Coronary artery (tissue), 2 donors: ENCODE data around the gene MAB21L4.

Experiments used
- DNase-seq: peaks from one replicate; pipeline ENCODE4 v3.0.0-alpha.2; 2017; ENCODE audit warnings: low spot score
- H3K27ac ChIP-seq, 2 donors: fragments of 200-600 bp; sonication (generic); one replicate each; pipeline ENCODE4 v1.5.1; 2016 to 2019
- H3K4me3 ChIP-seq: fragments of 200-600 bp; sonication (generic); 2 replicates; pipeline ENCODE4 v1.5.1; 2016; ENCODE audit warnings: mild to moderate bottlenecking, moderate library complexity
- TF ChIP-seq, protein P1 (sequence below): fragments of 200-600 bp; sonication (generic); IDR thresholded peaks from one replicate; pipeline ENCODE4 v1.5.1; 2019; ENCODE audit warnings: antibody characterized with exemption

The MAB21L4 gene

DNA sequence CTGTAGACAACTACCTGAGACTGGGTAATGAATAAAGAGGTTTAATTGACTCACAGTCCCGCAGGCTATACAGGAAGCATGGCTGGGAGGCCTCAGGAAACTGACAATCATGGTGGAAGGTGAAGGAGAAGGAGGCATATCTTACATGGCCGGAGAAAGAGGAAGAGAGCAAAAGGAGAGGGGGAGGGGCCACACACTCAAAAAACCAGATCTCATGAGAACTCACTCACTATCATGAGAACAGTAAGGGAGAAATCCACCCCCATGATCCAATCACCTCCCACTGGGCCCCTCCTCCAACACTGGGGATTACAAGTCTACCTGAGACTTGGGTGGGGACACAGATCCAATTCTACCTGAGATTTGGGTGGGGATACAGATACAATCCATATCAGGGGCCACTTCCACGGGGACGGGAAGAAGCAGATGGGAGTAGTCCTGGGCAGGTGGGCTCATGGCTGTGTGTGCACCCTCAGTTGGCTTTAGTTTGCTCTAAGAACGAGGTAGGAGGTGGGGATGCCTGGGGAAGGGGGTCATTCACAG lies 9.9 kb downstream of the MAB21L4 start:
- H3K4me3 ChIP-seq = no peak overlapping the region
- DNase-seq = no peak
- H3K27ac ChIP-seq = no peak overlapping the region
- TF ChIP-seq, protein P1, sequence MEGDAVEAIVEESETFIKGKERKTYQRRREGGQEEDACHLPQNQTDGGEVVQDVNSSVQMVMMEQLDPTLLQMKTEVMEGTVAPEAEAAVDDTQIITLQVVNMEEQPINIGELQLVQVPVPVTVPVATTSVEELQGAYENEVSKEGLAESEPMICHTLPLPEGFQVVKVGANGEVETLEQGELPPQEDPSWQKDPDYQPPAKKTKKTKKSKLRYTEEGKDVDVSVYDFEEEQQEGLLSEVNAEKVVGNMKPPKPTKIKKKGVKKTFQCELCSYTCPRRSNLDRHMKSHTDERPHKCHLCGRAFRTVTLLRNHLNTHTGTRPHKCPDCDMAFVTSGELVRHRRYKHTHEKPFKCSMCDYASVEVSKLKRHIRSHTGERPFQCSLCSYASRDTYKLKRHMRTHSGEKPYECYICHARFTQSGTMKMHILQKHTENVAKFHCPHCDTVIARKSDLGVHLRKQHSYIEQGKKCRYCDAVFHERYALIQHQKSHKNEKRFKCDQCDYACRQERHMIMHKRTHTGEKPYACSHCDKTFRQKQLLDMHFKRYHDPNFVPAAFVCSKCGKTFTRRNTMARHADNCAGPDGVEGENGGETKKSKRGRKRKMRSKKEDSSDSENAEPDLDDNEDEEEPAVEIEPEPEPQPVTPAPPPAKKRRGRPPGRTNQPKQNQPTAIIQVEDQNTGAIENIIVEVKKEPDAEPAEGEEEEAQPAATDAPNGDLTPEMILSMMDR = no peak

DNA sequence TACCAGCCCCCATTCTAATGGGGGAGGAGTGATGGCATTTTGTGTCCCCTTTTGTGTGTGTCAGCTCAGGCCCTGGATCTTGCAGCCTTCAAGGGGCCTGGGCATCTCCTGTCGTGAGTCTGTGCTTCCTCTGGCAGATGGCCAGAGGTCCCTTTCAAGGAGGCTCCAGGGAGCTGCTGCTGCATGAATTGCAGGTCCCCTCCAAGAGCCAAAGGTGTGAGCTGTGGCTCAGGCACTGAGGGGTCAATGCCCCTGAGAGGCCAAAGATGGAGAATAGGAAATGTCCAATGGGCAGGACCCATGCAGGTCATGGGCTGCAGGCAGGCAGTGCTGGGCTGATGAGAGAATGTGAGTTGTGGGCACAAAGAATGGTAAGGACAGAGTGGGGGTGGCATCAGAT lies 10.4 kb downstream of the MAB21L4 start:
- TF ChIP-seq, protein P1 = no peak
- no peak overlapping the region for H3K27ac ChIP-seq
- no peak for DNase-seq
- no peak overlapping the region for H3K4me3 ChIP-seq

DNA sequence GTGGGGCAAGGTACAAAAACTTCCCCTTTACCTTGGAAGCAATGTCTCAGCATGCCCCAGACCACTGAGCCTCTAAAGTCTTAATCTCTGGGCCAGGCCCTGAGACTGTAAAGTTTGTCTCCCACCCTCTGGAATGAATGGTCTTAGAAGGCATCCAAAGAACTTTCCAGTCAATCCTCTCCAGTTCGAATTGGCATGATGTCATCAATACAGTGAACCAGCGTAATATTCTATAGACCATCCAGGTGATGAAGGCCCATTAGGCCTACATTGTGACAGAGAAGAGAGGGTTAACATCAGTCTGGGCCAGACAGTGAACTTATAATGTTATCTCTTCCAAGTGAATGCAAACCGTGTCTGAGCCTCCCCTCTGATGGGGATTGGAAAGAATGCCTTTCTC lies 11.2 kb downstream of the MAB21L4 start:
- TF ChIP-seq, protein P1 = no peak
- Histone ChIP-seq H3K27ac (no peak overlapping the region), H3K4me3 (no peak overlapping the region)
- DNase-seq = no peak

DNA sequence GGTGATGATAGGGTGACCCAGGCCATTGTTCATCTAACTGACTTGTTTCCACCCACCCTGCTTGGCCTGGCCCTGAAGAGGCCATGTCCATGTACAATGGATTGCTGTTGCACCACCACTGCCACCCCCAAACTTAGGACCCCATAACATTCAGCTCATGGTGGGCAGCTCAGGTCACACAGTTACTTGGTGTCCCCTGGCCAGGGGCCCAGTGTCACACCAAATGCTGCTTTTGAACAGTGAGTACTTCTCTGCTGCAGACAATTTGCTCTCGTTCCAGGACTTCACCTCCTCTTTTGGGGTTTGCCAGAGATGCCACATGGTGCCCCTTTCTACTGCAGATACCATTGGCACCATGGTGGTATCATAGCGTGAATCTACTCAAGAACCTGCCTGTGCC lies 11.7 kb downstream of the MAB21L4 start:
- no peak overlapping the region for H3K4me3 ChIP-seq
- no peak for DNase-seq
- H3K27ac ChIP-seq = no peak overlapping the region
- TF ChIP-seq, protein P1 = no peak

GRCh38 chr2:240881913-240882312 lies 14.0 kb downstream of the MAB21L4 start:
- TF ChIP-seq, protein P1 = no peak
- Histone ChIP-seq H3K4me3 (no peak overlapping the region), H3K27ac (no peak overlapping the region)
- no peak for DNase-seq

DNA sequence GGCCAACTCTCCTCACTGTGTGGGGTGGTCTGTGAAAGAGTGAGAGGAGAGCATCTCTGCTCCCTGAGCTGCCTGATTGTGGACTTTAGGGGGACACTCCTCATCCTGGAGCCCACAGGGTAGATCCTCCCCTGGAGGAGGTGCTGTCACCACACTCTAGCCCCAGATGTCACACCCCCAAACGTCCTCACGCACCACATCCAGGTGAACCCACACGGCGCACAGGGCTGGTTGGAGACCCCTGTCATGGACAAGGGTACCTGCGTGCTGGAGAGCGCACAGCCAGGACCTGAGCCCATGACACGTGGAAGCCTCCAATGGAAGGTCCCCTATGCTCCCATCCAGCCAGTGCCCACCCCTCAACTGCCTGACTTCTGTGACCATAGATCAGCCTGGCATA lies 16.9 kb downstream of the MAB21L4 start:
- TF ChIP-seq, protein P1 = no peak
- no peak overlapping the region for H3K4me3 ChIP-seq
- no peak overlapping the region for H3K27ac ChIP-seq
- DNase-seq = no peak

DNA sequence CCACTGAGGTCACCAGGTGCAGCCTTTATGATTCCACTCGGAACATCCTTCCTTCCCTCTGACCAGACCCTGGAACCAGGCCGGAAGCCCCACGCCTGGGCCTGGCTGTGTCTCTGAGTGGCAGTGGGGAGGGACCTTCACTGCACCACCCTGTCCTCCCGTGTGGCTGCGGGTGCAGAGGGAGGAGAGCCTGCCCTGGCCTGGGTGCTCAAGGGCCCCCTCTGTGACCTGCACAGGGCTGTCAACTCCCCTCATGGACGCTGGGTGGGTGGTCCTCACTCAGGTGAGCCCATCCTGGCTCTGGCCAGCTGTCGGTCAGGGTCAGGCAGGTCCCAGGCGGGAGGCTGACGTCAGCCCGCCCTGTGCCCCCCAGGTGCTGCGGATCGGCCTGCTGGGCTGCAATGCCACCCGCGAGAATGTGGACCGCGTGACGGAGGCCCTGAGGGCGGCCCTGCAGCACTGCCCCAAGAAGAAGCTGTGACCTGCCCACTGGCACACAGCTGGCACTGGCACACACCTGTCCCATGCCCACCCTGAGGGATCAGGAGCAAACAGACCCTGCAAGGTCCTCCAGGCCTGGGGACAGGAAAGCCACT lies 17.5 kb downstream of the MAB21L4 start:
- no peak for DNase-seq
- TF ChIP-seq, protein P1 = no peak
- Histone ChIP-seq H3K4me3 (no peak overlapping the region), H3K27ac (no peak overlapping the region)
